Esophagus squamous epithelium (tissue), 5 donors: ENCODE results near the gene ZNF862. TPM values are rescaled to one million over a fixed set of nuclear protein-coding genes. Genes with fewer than 3 reads are reported as not detected.

Source experiments
- DNase-seq: peaks from one replicate; lab custom pipeline; 2025; lab: John Stamatoyannopoulos, UW
- H3K27ac ChIP-seq, 4 donors: fragments of 200-600 bp; sonication (generic); one replicate each; pipeline ENCODE4 v1.5.1; 2016 to 2019; ENCODE audit warnings: mild to moderate bottlenecking in 1 of 4
- H3K27me3 ChIP-seq, 4 donors: fragments of 200-600 bp; sonication (generic); 1 replicate in 3 of 4; 2 replicates in 1 of 4; pipeline versions ENCODE4 v1.5.1 to v1.6.0; 2017 to 2021; ENCODE audit warnings: antibody characterized with exemption in 1 of 4
- H3K36me3 ChIP-seq, 3 donors: fragments of 200-600 bp; sonication (generic); one replicate each; pipeline ENCODE4 v1.5.1; 2016 to 2019
- H3K4me1 ChIP-seq, 3 donors: fragments of 200-600 bp; sonication (generic); one replicate each; pipeline ENCODE4 v1.5.1; 2017 to 2019
- H3K4me3 ChIP-seq, 4 donors: fragments of 200-600 bp; sonication (generic); 1 replicate in 3 of 4; 2 replicates in 1 of 4; pipeline ENCODE4 v1.5.1; 2016 to 2019; ENCODE audit warnings: mild to moderate bottlenecking in 2 of 4, moderate library complexity in 1 of 4
- H3K9me3 ChIP-seq, 3 donors: fragments of 200-600 bp; sonication (generic); one replicate each; pipeline ENCODE4 v1.5.1; 2016 to 2019
- POLR2A ChIP-seq, 4 donors: fragments of 450-650 bp; IDR thresholded peaks; one replicate each; pipeline ENCODE4 v1.6.1; 2017; ENCODE audit warnings: antibody characterized with exemption in 4 of 4, mild to moderate bottlenecking in 4 of 4, moderate library complexity in 3 of 4
- WGBS, 2 donors: methylation state at CpG; one replicate each; pipeline ENCODE4 v1.1.5; 2018; 5-methylcytosine and 5-hydroxymethylcytosine counted together
- intact Hi-C: fragments of 100-400 bp; cut with DNase I; formaldehyde crosslinking; loops from one replicate; pipeline ENCODE4 v1.15.0; 2022
- total RNA-seq, 4 donors: library from RNA; depleted of rRNA; stranded (reverse); fragments of >200 nt; gene quantifications; one replicate each; pipeline ENCODE4 v1.1.0, GENCODE V29; 2016
- TF ChIP-seq, protein P1 (sequence below), 6 experiments: fragments of 450-650 bp in 4 of 6; fragments of 200-600 bp in 2 of 6; sonication (generic) in 2 of 6; IDR thresholded peaks; one replicate each; pipeline ENCODE4 v1.5.1; 2016 to 2019; ENCODE audit warnings: antibody characterized with exemption in 6 of 6, mild to moderate bottlenecking in 4 of 6, moderate library complexity in 4 of 6
- donor health status: DM: yes; HTN: yes; CAD: no.

The ZNF862 gene
- total RNA-seq, 4 donors from 2014 or later: 7.1 to 13.2 (median 9.9) TPM

GRCh38 chr7:149823631-149824199, 14.5 kb upstream of the ZNF862 start:
- Histone ChIP-seq H3K27me3 (no peaks in the 10 kb centered on the region), H3K4me1 (peaks cover 0 to 15% (median 0%) of the 10 kb centered on the region in 3 donors), H3K36me3 (no peaks in the 10 kb centered on the region), H3K4me3 (no peak overlapping the region), H3K9me3 (no peaks in the 10 kb centered on the region), H3K27ac (no peak overlapping the region)
- intact Hi-C loops: no loop called here
- DNase-seq: no peak
- 73% methylated on average over 2 of the region's 8 CpGs; no CpG with 5 or more reads in 1 of the 2 donors for WGBS, 2 donors
- TF ChIP-seq, protein P1, sequence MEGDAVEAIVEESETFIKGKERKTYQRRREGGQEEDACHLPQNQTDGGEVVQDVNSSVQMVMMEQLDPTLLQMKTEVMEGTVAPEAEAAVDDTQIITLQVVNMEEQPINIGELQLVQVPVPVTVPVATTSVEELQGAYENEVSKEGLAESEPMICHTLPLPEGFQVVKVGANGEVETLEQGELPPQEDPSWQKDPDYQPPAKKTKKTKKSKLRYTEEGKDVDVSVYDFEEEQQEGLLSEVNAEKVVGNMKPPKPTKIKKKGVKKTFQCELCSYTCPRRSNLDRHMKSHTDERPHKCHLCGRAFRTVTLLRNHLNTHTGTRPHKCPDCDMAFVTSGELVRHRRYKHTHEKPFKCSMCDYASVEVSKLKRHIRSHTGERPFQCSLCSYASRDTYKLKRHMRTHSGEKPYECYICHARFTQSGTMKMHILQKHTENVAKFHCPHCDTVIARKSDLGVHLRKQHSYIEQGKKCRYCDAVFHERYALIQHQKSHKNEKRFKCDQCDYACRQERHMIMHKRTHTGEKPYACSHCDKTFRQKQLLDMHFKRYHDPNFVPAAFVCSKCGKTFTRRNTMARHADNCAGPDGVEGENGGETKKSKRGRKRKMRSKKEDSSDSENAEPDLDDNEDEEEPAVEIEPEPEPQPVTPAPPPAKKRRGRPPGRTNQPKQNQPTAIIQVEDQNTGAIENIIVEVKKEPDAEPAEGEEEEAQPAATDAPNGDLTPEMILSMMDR (IDR thresholded peaks at IDR 0.05): no peak
- TF ChIP-seq POLR2A (IDR thresholded peaks at IDR 0.05): no peak

GRCh38 chr7:149824301-149824741, 13.9 kb upstream of the ZNF862 start:
- DNase-seq: no peak
- Histone ChIP-seq H3K4me3 (no peak overlapping the region), H3K36me3 (no peaks in the 10 kb centered on the region), H3K4me1 (peaks cover 0 to 15% (median 0%) of the 10 kb centered on the region in 3 donors), H3K9me3 (no peaks in the 10 kb centered on the region), H3K27me3 (no peaks in the 10 kb centered on the region), H3K27ac (no peak overlapping the region)
- TF ChIP-seq, protein P1 (IDR thresholded peaks at IDR 0.05): no peak
- TF ChIP-seq POLR2A (IDR thresholded peaks at IDR 0.05): no peak
- 50% methylated on average over 1 of the region's 13 CpGs; no CpG with 5 or more reads in 1 of the 2 donors for WGBS, 2 donors
- intact Hi-C loops: no loop called here

GRCh38 chr7:149824748-149825566, 13.2 kb upstream of the ZNF862 start:
- H3K9me3 ChIP-seq: no peaks in the 10 kb centered on the region
- DNase-seq: no peak
- H3K27ac ChIP-seq: no peak overlapping the region
- WGBS, 2 donors: 89 to 93% methylated on average over 8 to 11 of the region's 19 CpGs
- H3K36me3 ChIP-seq: no peaks in the 10 kb centered on the region
- intact Hi-C loops: no loop called here
- no peak overlapping the region for H3K4me3 ChIP-seq
- peaks cover 0 to 15% (median 0%) of the 10 kb centered on the region in 3 donors for H3K4me1 ChIP-seq
- H3K27me3 ChIP-seq: peaks cover 0 to under 1% (median 0%) of the 10 kb centered on the region in 4 donors
- no peak for TF ChIP-seq POLR2A (IDR thresholded peaks at IDR 0.05)
- TF ChIP-seq, protein P1 (IDR thresholded peaks at IDR 0.05): no peak

GRCh38 chr7:149825567-149826343, 12.4 kb upstream of the ZNF862 start:
- TF ChIP-seq POLR2A (IDR thresholded peaks at IDR 0.05): no peak
- TF ChIP-seq, protein P1 (IDR thresholded peaks at IDR 0.05): no peak
- intact Hi-C loops: no loop called here
- no peaks in the 10 kb centered on the region for H3K9me3 ChIP-seq
- peak overlapping the region in 1 of 4 donors; percentile 52 for H3K27ac ChIP-seq
- H3K27me3 ChIP-seq: peaks cover 0 to 9% (median 0%) of the 10 kb centered on the region in 4 donors
- H3K4me3 ChIP-seq: no peak overlapping the region
- H3K36me3 ChIP-seq: no peaks in the 10 kb centered on the region
- peaks cover 0 to 15% (median 0%) of the 10 kb centered on the region in 3 donors for H3K4me1 ChIP-seq
- 82% methylated on average over 3 of the region's 19 CpGs; no CpG with 5 or more reads in 1 of the 2 donors for WGBS, 2 donors
- no peak for DNase-seq
